Body of pancreas (tissue), 4 donors: ENCODE data around the gene FBXW10. TPM values are rescaled to one million over a fixed set of nuclear protein-coding genes. Genes with fewer than 3 reads are reported as not detected.
"Not testable (repeated sequence)": the region's sequence is repeated elsewhere in the genome, so short reads cannot be mapped to it uniquely, and the experiment has no call there.

Experiments used
- ATAC-seq: fragments of 150-250 bp; one replicate; pipeline ENCODE4 v1.9.1; 2016
- DNase-seq, 4 donors: peaks; one replicate each; pipeline ENCODE4 v3.0.0-alpha.2; 2019
- H3K27ac ChIP-seq, 4 donors: fragments of 200-600 bp; sonication (generic); 1 replicate in 3 of 4; 2 replicates in 1 of 4; pipeline versions ENCODE4 v1.5.1 to v1.6.1; 2016 to 2019; ENCODE audit warnings: mild to moderate bottlenecking in 1 of 4, mixed read lengths in 1 of 4, moderate library complexity in 1 of 4
- H3K27me3 ChIP-seq, 2 donors: fragments of 200-600 bp; sonication (generic); one replicate each; pipeline ENCODE4 v1.6.0; 2016; ENCODE audit warnings: mild to moderate bottlenecking in 1 of 2
- H3K36me3 ChIP-seq, 2 donors: fragments of 200-600 bp; sonication (generic); replicated peaks in 1 of 2; 2 replicates each; pipeline ENCODE4 v1.5.1; 2016; ENCODE audit warnings: low read depth in 2 of 2; ENCODE audit not compliant: insufficient read depth in 1 of 2
- H3K4me1 ChIP-seq: fragments of 200-600 bp; sonication (generic); one replicate; pipeline ENCODE4 v1.6.0; 2016
- H3K4me3 ChIP-seq, 2 donors: fragments of 200-600 bp; sonication (generic); 1 replicate in 1 of 2; 2 replicates in 1 of 2; pipeline ENCODE4 v1.5.1; 2016 to 2019
- H3K9me3 ChIP-seq, 3 donors: fragments of 200-600 bp; sonication (generic); 1 replicate in 2 of 3; 2 replicates in 1 of 3; pipeline ENCODE4 v1.5.1; 2016
- CTCF ChIP-seq, 7 experiments: fragments of 450-650 bp in 4 of 7; fragments of 200-600 bp in 3 of 7; sonication (generic) in 3 of 7; IDR thresholded peaks; one replicate each; pipeline ENCODE4 v1.5.1; 2016 to 2019; ENCODE audit warnings: antibody characterized with exemption in 7 of 7
- WGBS, 2 donors: methylation state at CpG; one replicate each; pipeline ENCODE4 v1.1.5; 2017; 5-methylcytosine and 5-hydroxymethylcytosine counted together
- intact Hi-C: fragments of 100-400 bp; cut with DNase I; formaldehyde crosslinking; loops from one replicate; pipeline ENCODE4 v1.15.1; 2023
- total RNA-seq, 2 donors: library from RNA; depleted of rRNA; stranded (reverse); fragments of >200 nt; gene quantifications; one replicate each; pipeline ENCODE4 v1.1.0, GENCODE V29; 2016

The FBXW10 gene
- total RNA-seq, 2 donors from 2014 or later = not detected

- intact Hi-C loops, ATAC-seq, DNase-seq, H3K9me3 ChIP-seq, H3K27me3 ChIP-seq, H3K4me3 ChIP-seq, H3K4me1 ChIP-seq, H3K36me3 ChIP-seq, H3K27ac ChIP-seq: not testable (repeated sequence)
- 20 to 57% methylated on average over 1 of the region's 1 CpG for WGBS, 2 donors
Measured at GRCh38 chr17:18791402-18791801, 47.5 kb downstream of the FBXW10 start.

GRCh38 chr17:18794841-18795240 is 51.0 kb downstream of the FBXW10 start:
- 66 to 73% methylated on average over 4 of the region's 4 CpGs for WGBS, 2 donors
- H3K9me3 ChIP-seq, H3K27ac ChIP-seq: not testable (repeated sequence)

GRCh38 chr17:18796887-18797286 is 53.0 kb downstream of the FBXW10 start:
- H3K4me3 ChIP-seq, H3K27ac ChIP-seq, ATAC-seq, H3K9me3 ChIP-seq, intact Hi-C loops, H3K36me3 ChIP-seq, H3K27me3 ChIP-seq, H3K4me1 ChIP-seq, DNase-seq: not testable (repeated sequence)

More at GRCh38 chr17:18794841-18795240, 51.0 kb downstream of the FBXW10 start:
- H3K4me3 ChIP-seq, H3K4me1 ChIP-seq, ATAC-seq, H3K27me3 ChIP-seq, DNase-seq, H3K36me3 ChIP-seq, intact Hi-C loops: not testable (repeated sequence)

- H3K36me3 ChIP-seq, DNase-seq, H3K27ac ChIP-seq, H3K27me3 ChIP-seq, H3K4me3 ChIP-seq, H3K9me3 ChIP-seq, ATAC-seq, intact Hi-C loops, H3K4me1 ChIP-seq: not testable (repeated sequence)
- WGBS, 2 donors = 66 to 68% methylated on average over 6 to 7 of the region's 7 CpGs
Measured at GRCh38 chr17:18803458-18804245, 59.8 kb downstream of the FBXW10 start.

GRCh38 chr17:18815924-18816323 is 72.1 kb downstream of the FBXW10 start:
- H3K9me3 ChIP-seq, H3K4me3 ChIP-seq, H3K36me3 ChIP-seq, H3K4me1 ChIP-seq, H3K27me3 ChIP-seq, ATAC-seq, intact Hi-C loops, DNase-seq, H3K27ac ChIP-seq: not testable (repeated sequence)
- 26 to 39% methylated on average over 3 of the region's 3 CpGs for WGBS, 2 donors

GRCh38 chr17:18816489-18817371 is 72.9 kb downstream of the FBXW10 start:
- H3K4me3 ChIP-seq, H3K36me3 ChIP-seq, H3K27me3 ChIP-seq, H3K27ac ChIP-seq, intact Hi-C loops, H3K9me3 ChIP-seq, H3K4me1 ChIP-seq: not testable (repeated sequence)
- DNase-seq = peak; percentile 31 to 66 (median 37)
- peak; percentile 80 for ATAC-seq
- TF ChIP-seq CTCF (IDR thresholded peaks at IDR 0.05) = peak; percentile 26 to 77 (median 56)
- WGBS, 2 donors = 39 to 46% methylated on average over 8 to 9 of the region's 9 CpGs

GRCh38 chr17:18821430-18821829 is 77.6 kb downstream of the FBXW10 start:
- H3K36me3 ChIP-seq, H3K4me1 ChIP-seq, DNase-seq, H3K9me3 ChIP-seq, H3K27me3 ChIP-seq, H3K4me3 ChIP-seq, H3K27ac ChIP-seq, intact Hi-C loops, ATAC-seq: not testable (repeated sequence)
- 60 to 68% methylated on average over 3 of the region's 3 CpGs for WGBS, 2 donors

- no CpG with 5 or more reads among the region's 1 CpG for WGBS, 2 donors
- not testable (repeated sequence) for H3K9me3 ChIP-seq
Measured at GRCh38 chr17:18827613-18828012, 83.8 kb downstream of the FBXW10 start.

More at GRCh38 chr17:18827613-18828012, 83.8 kb downstream of the FBXW10 start:
- H3K4me1 ChIP-seq, H3K36me3 ChIP-seq, DNase-seq, intact Hi-C loops, ATAC-seq, H3K4me3 ChIP-seq, H3K27ac ChIP-seq, H3K27me3 ChIP-seq: not testable (repeated sequence)
